ENCODE results near the gene TLR9.

DNA sequence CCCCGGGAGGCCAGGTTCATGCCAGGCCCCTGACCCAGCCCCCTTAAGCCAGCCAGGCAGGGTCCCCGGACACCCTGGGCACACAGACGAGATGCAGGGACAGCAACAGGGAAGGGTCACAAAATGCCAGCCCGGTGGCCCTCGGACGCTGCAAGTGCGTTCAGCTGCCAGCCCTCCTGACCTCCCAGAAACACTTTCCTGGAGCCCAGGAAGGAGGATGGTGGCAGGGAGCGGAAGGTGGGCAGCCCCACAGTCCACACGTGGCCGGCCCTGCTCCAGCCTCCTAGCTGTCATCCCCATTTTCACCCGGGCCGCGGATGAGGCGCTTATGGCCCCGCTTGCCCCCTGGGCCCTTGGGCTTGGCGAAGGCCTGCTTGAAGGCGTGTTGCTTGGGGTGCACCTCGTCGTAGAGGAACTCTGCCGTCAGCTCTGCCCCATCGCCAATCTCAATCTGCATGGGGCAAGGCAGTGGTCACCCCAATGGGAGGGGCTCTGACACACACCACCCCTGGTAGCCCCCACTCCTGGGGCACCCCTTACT, 3.4 kb upstream of the TLR9 start:
- TF ChIP-seq ATF1 (CRISPR knock-in tag; IDR thresholded peaks at IDR 0.05), result no peak
- no peak for TF ChIP-seq FOXP1 (CRISPR knock-in tag; IDR thresholded peaks at IDR 0.05; ENCODE audit: borderline replicate concordance)
- no peak for TF ChIP-seq NR2C2 (CRISPR knock-in tag; IDR thresholded peaks at IDR 0.05)
- TF ChIP-seq SP1 (CRISPR knock-in tag; conservative IDR thresholded peaks at IDR 0.05), result no peak
- TF ChIP-seq CTCF (IDR thresholded peaks at IDR 0.05), result no peak
- no peak for TF ChIP-seq TEAD1 (CRISPR knock-in tag; IDR thresholded peaks at IDR 0.05)
- no peak for TF ChIP-seq ELF4 (CRISPR knock-in tag; IDR thresholded peaks at IDR 0.05; ENCODE audit: low read depth)
- TF ChIP-seq ZNF416 (CRISPR knock-in tag; IDR thresholded peaks at IDR 0.05), result no peak
- no peak for TF ChIP-seq CBFB (CRISPR knock-in tag; IDR thresholded peaks at IDR 0.05; ENCODE audit: low read depth)
- no peak for TF ChIP-seq TP53 (CRISPR knock-in tag; IDR thresholded peaks at IDR 0.05)
- TF ChIP-seq USF1 (CRISPR knock-in tag; IDR thresholded peaks at IDR 0.05), result no peak
- no peak for TF ChIP-seq MLX (CRISPR knock-in tag; IDR thresholded peaks at IDR 0.05)
